ENCODE results near the gene MMEL1. TPM values are rescaled to one million over a fixed set of nuclear protein-coding genes. Genes with fewer than 3 reads are reported as not detected.
"Not testable (repeated sequence)": the region's sequence is repeated elsewhere in the genome, so short reads cannot be mapped to it uniquely, and the experiment has no call there.

MMEL1 gene, protein sequence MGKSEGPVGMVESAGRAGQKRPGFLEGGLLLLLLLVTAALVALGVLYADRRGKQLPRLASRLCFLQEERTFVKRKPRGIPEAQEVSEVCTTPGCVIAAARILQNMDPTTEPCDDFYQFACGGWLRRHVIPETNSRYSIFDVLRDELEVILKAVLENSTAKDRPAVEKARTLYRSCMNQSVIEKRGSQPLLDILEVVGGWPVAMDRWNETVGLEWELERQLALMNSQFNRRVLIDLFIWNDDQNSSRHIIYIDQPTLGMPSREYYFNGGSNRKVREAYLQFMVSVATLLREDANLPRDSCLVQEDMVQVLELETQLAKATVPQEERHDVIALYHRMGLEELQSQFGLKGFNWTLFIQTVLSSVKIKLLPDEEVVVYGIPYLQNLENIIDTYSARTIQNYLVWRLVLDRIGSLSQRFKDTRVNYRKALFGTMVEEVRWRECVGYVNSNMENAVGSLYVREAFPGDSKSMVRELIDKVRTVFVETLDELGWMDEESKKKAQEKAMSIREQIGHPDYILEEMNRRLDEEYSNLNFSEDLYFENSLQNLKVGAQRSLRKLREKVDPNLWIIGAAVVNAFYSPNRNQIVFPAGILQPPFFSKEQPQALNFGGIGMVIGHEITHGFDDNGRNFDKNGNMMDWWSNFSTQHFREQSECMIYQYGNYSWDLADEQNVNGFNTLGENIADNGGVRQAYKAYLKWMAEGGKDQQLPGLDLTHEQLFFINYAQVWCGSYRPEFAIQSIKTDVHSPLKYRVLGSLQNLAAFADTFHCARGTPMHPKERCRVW
- total RNA-seq (0.32 and 0.93 TPM in 2 replicates), polyA plus RNA-seq (1.8 TPM in 1 of 2 replicates, not detected in the other)

DNA sequence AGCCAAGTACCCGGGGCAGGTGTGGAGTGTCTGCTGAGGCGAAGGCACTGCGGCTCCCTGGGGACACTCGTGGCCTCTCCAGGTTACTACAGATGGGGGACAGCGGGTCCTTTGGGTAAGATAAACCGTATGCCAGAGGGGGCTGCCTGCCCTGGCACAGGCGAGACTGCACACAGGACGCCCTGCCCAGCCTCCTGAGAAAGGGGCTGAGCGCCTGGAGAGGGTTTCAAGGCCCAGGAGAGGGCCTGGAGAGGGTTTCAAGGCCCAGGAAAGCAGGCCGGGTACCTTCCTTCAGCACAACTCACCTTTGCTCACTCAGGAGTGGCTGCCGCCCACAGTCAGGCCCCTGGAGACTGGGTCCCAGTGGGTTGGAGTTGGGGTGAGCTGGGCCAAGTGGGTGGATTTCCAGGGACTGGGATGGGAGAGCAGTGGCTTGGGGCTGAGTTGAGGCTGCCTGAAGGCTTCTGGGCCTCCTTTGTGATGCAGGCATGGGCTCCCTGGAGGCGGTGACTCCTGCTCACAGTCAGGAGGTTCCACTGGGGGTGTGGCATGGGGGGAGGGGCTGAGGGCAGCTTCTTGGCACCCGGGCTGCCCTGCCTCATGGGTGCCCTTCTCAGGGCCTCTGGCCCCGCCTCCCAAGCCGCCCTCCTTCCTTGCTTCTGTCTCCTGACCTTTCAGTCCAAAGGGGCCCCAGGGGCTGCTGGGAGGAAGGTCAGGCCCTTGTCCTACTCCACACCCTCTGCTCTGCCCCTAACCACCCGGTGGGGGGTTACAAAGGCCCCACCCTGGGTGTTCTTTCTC, at the start of gene MMEL1:
Gene MMEL1, minus strand, starts transcription at position 456 of the 801 bp plus-strand sequence. CDS start 3,532 bp downstream, outside the sequence.
- H3K36me3 ChIP-seq (replicated peaks; ENCODE audit: insufficient read depth, low read depth) = no peaks in the 10 kb centered on the region
- peaks cover 18% of the 10 kb centered on the region for H3K4me1 ChIP-seq (ENCODE audit: insufficient read depth)
- peaks cover 26% of the 10 kb centered on the region for H3K27me3 ChIP-seq
- no peaks in the 10 kb centered on the region for H3K9me3 ChIP-seq (ENCODE audit: low read depth)
- peak; percentile 35 for DNase-seq (ENCODE audit: low spot score)
- no peak within 1 kb of the TSS for H3K4me3 ChIP-seq
- H2AFZ ChIP-seq = no peak within 1 kb of the TSS
- 82% methylated on average over 13 of the region's 16 CpGs for WGBS (ENCODE audit: low lambda C conversion rate, missing lambda C conversion rate)
- H3K9me2 ChIP-seq (replicated peaks; ENCODE audit: insufficient read depth) = no peaks in the 10 kb centered on the region
- peak within 1 kb of the TSS; percentile 49 for H3K4me2 ChIP-seq
- H4K20me1 ChIP-seq (ENCODE audit: insufficient read depth, poor library complexity, severe bottlenecking) = no peaks in the 10 kb centered on the region
- no peak for TF ChIP-seq EZH2phosphoT487 (IDR thresholded peaks at IDR 0.05; ENCODE audit: low read depth, severe bottlenecking, unreplicated experiment)
- TF ChIP-seq, protein P1, sequence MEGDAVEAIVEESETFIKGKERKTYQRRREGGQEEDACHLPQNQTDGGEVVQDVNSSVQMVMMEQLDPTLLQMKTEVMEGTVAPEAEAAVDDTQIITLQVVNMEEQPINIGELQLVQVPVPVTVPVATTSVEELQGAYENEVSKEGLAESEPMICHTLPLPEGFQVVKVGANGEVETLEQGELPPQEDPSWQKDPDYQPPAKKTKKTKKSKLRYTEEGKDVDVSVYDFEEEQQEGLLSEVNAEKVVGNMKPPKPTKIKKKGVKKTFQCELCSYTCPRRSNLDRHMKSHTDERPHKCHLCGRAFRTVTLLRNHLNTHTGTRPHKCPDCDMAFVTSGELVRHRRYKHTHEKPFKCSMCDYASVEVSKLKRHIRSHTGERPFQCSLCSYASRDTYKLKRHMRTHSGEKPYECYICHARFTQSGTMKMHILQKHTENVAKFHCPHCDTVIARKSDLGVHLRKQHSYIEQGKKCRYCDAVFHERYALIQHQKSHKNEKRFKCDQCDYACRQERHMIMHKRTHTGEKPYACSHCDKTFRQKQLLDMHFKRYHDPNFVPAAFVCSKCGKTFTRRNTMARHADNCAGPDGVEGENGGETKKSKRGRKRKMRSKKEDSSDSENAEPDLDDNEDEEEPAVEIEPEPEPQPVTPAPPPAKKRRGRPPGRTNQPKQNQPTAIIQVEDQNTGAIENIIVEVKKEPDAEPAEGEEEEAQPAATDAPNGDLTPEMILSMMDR (IDR thresholded peaks at IDR 0.05; ENCODE audit: poor library complexity) = no peak
- TF ChIP-seq EZH2 (IDR thresholded peaks at IDR 0.05; ENCODE audit: borderline replicate concordance) = no peak
- H3K79me2 ChIP-seq = no peaks in the 10 kb centered on the region
- H3K27ac ChIP-seq = no peak within 1 kb of the TSS

- H2AFZ ChIP-seq; H3K27ac ChIP-seq; DNase-seq (ENCODE audit: low spot score); H3K4me2 ChIP-seq; H3K4me1 ChIP-seq (ENCODE audit: insufficient read depth); H3K9me2 ChIP-seq (replicated peaks; ENCODE audit: insufficient read depth); H3K4me3 ChIP-seq; H3K79me2 ChIP-seq; H3K9me3 ChIP-seq (ENCODE audit: low read depth); H3K27me3 ChIP-seq; H3K36me3 ChIP-seq (replicated peaks; ENCODE audit: insufficient read depth, low read depth); H4K20me1 ChIP-seq (ENCODE audit: insufficient read depth, poor library complexity, severe bottlenecking): not testable (repeated sequence)
- WGBS (ENCODE audit: low lambda C conversion rate, missing lambda C conversion rate) = 57% methylated on average over 4 of the region's 10 CpGs
These were observed 43.9 kb upstream of the MMEL1 start for GRCh38 chr1:2676726-2677125.

DNA sequence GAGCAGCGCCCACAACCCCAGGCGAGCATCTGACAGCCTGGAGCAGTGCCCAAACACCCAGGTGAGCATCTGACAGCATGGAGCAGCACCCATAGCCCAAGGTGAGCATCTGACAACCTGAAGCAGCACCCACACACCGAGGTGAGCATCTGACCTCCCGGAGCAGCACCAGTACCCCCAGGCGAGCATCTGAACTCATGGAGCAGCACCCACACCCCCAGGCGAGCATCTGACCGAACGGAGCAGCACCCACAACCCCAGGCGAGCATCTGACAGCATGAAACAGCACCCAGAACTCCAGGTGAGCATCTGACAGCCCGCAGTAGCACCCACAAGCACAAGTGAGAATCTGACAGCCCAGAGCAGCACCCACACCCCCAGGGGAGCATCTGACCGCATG, 38.8 kb upstream of the MMEL1 start:
- DNase-seq (ENCODE audit: low spot score) = not testable (repeated sequence)

DNA sequence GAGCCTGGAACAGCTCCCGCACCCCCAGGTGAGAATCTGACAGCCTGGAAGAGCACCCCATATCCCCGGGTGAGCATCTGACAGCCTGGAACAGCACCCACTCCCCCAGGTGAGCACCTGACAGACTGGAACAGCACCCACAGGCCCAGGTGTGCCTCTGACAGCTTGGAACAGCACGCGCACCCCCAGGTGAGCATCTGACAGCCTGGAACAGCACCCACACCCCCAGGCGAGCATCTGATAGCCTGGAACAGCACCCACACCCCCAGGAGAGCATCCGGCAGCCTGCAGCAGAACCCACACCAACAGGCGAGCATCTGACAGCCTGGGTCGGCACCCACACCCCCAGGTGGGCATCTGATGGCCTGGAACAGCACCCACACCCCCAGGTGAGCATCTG, 27.0 kb upstream of the MMEL1 start:
- H3K4me1 ChIP-seq (ENCODE audit: insufficient read depth); H3K4me2 ChIP-seq; H2AFZ ChIP-seq; H3K27me3 ChIP-seq; DNase-seq (ENCODE audit: low spot score); H3K4me3 ChIP-seq; H3K27ac ChIP-seq; H3K36me3 ChIP-seq (replicated peaks; ENCODE audit: insufficient read depth, low read depth); H4K20me1 ChIP-seq (ENCODE audit: insufficient read depth, poor library complexity, severe bottlenecking); H3K9me3 ChIP-seq (ENCODE audit: low read depth); H3K9me2 ChIP-seq (replicated peaks; ENCODE audit: insufficient read depth); H3K79me2 ChIP-seq: not testable (repeated sequence)
- 63% methylated on average over 7 of the region's 8 CpGs for WGBS (ENCODE audit: low lambda C conversion rate, missing lambda C conversion rate)

More for the DNA sequence above, 38.8 kb upstream of the MMEL1 start:
- 68% methylated on average over 9 of the region's 11 CpGs for WGBS (ENCODE audit: low lambda C conversion rate, missing lambda C conversion rate)
- not testable (repeated sequence) for H3K36me3 ChIP-seq (replicated peaks; ENCODE audit: insufficient read depth, low read depth); H3K79me2 ChIP-seq; H3K4me3 ChIP-seq; H3K27ac ChIP-seq; H3K4me2 ChIP-seq; H3K9me3 ChIP-seq (ENCODE audit: low read depth); H3K9me2 ChIP-seq (replicated peaks; ENCODE audit: insufficient read depth); H4K20me1 ChIP-seq (ENCODE audit: insufficient read depth, poor library complexity, severe bottlenecking); H3K4me1 ChIP-seq (ENCODE audit: insufficient read depth); H2AFZ ChIP-seq; H3K27me3 ChIP-seq

DNA sequence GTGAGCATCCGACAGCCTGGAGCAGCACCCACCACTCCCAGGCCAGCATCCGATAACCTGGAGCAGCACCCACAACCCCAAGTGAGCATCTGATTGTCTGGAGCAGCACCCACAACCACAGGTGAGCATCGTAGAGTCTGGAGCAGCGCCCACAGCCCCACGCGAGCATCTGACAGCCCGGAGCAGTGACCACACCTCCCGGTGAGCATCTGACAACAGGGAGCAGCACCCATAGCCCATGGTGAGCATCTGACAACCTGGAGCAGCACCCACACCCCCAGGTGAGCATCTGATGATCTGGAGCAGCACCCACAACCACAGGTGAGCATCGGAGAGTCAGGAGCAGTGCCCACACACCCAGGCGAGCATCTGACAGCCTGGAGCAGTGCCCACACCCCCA, 25.1 kb upstream of the MMEL1 start:
- not testable (repeated sequence) for H2AFZ ChIP-seq; H3K4me1 ChIP-seq (ENCODE audit: insufficient read depth)

GRCh38 chr1:2657124-2657523, 24.3 kb upstream of the MMEL1 start:
- H3K27me3 ChIP-seq; H3K9me3 ChIP-seq (ENCODE audit: low read depth); H3K9me2 ChIP-seq (replicated peaks; ENCODE audit: insufficient read depth); H4K20me1 ChIP-seq (ENCODE audit: insufficient read depth, poor library complexity, severe bottlenecking); H3K4me2 ChIP-seq; H3K27ac ChIP-seq; H3K79me2 ChIP-seq; H3K36me3 ChIP-seq (replicated peaks; ENCODE audit: insufficient read depth, low read depth); H3K4me3 ChIP-seq; H3K4me1 ChIP-seq (ENCODE audit: insufficient read depth); H2AFZ ChIP-seq: not testable (repeated sequence)
- peak; percentile 59 for DNase-seq (ENCODE audit: low spot score)
- WGBS (ENCODE audit: low lambda C conversion rate, missing lambda C conversion rate) = 57% methylated on average over 12 of the region's 12 CpGs

More for the DNA sequence above, 25.1 kb upstream of the MMEL1 start:
- H3K36me3 ChIP-seq (replicated peaks; ENCODE audit: insufficient read depth, low read depth); H3K9me2 ChIP-seq (replicated peaks; ENCODE audit: insufficient read depth); H3K27me3 ChIP-seq; H3K79me2 ChIP-seq; H3K4me3 ChIP-seq; H4K20me1 ChIP-seq (ENCODE audit: insufficient read depth, poor library complexity, severe bottlenecking); H3K4me2 ChIP-seq; H3K9me3 ChIP-seq (ENCODE audit: low read depth); DNase-seq (ENCODE audit: low spot score); H3K27ac ChIP-seq: not testable (repeated sequence)
- 92% methylated on average over 7 of the region's 10 CpGs for WGBS (ENCODE audit: low lambda C conversion rate, missing lambda C conversion rate)

All from hepatocyte (in vitro differentiated cells).